ENCODE measurements around the gene FANCC. TPM values are rescaled to one million over a fixed set of nuclear protein-coding genes. Genes with fewer than 3 reads are reported as not detected.
A peak's percentile ranks its signal among the peaks of the same experiment; 100 is the strongest.

FANCC gene
- total RNA-seq, 8 experiments from 2014 or later: 1.2 to 31.3 (median 11.9) TPM

- no peak for ATAC-seq (replicated peaks in 6 of 8)
- Histone ChIP-seq H3K4me3 (no peak overlapping the region), H3K4me1 (replicated peaks in 1 of 2) (peaks cover 0 to 4% of the 10 kb centered on the region in 2 donors), H3K27ac (no peak overlapping the region)
- in situ Hi-C loops (cut with MboI; ENCODE audit: low pct_unique_long_range_greater_than_20kb in 2 of 9, low sequenced_read_pairs in 9 of 9, unreplicated experiment in 9 of 9): loop anchor here in 2 of 9 experiments (25.0 kb wide), 1 partner anchor 322 kb away; no protein-coding TSS in a partner anchor
- WGBS, 10 experiments: 80 to 98% (median 92%) methylated on average over 1 to 8 of the region's 8 CpGs; no CpG with 5 or more reads in 5 of the 10 experiments
These were observed 208.1 kb downstream of the FANCC start for GRCh38 chr9:95109456-95109855.

- 79 to 100% (median 95%) methylated on average over 1 to 4 of the region's 5 CpGs; no CpG with 5 or more reads in 1 of the 10 experiments for WGBS, 10 experiments
- no peak for ATAC-seq (replicated peaks in 6 of 8)
- peaks cover 5 to 7% of the 10 kb centered on the region in 2 donors for H3K4me1 ChIP-seq (replicated peaks in 1 of 2)
- in situ Hi-C loops (cut with MboI; ENCODE audit: low pct_unique_long_range_greater_than_20kb in 2 of 9, low sequenced_read_pairs in 9 of 9, unreplicated experiment in 9 of 9): loop anchor here in 2 of 9 experiments (25.0 kb wide), 1 partner anchor 321 kb away; no protein-coding TSS in a partner anchor
- H3K4me3 ChIP-seq: no peak overlapping the region
- no peak overlapping the region for H3K27ac ChIP-seq
These were observed 208.7 kb downstream of the FANCC start for GRCh38 chr9:95108777-95109176.

- H3K27ac ChIP-seq: no peak overlapping the region
- no peak for ATAC-seq (replicated peaks in 6 of 8)
- H3K4me3 ChIP-seq: no peak overlapping the region
- WGBS, 10 experiments: 83 to 100% (median 90%) methylated on average over 1 to 14 of the region's 14 CpGs; no CpG with 5 or more reads in 2 of the 10 experiments
- in situ Hi-C loops (cut with MboI; ENCODE audit: low pct_unique_long_range_greater_than_20kb in 2 of 9, low sequenced_read_pairs in 9 of 9, unreplicated experiment in 9 of 9): loop anchor here in 2 of 9 experiments (25.0 kb wide), 1 partner anchor 321 kb away; no protein-coding TSS in a partner anchor
- H3K4me1 ChIP-seq (replicated peaks in 1 of 2): peaks cover 6 to 7% of the 10 kb centered on the region in 2 donors
These were observed 209.5 kb downstream of the FANCC start for GRCh38 chr9:95107976-95108375.

- Histone ChIP-seq H3K4me3 (no peak overlapping the region), H3K4me1 (replicated peaks in 1 of 2) (peaks cover 4 to 7% of the 10 kb centered on the region in 2 donors), H3K27ac (no peak overlapping the region)
- in situ Hi-C loops (cut with MboI; ENCODE audit: low pct_unique_long_range_greater_than_20kb in 2 of 9, low sequenced_read_pairs in 9 of 9, unreplicated experiment in 9 of 9): loop anchor here in 2 of 9 experiments (25.0 kb wide), 1 partner anchor 320 kb away; no protein-coding TSS in a partner anchor
- WGBS, 10 experiments: 66 to 90% (median 80%) methylated on average over 1 to 14 of the region's 18 CpGs; no CpG with 5 or more reads in 3 of the 10 experiments
- ATAC-seq (replicated peaks in 6 of 8): peak in 3 of 8 experiments; percentile 24 to 35 (median 31)
These were observed 210.3 kb downstream of the FANCC start for GRCh38 chr9:95107001-95107749.

- in situ Hi-C loops (cut with MboI; ENCODE audit: low pct_unique_long_range_greater_than_20kb in 2 of 9, low sequenced_read_pairs in 9 of 9, unreplicated experiment in 9 of 9): loop anchor here in 2 of 9 experiments (25.0 kb wide), 1 partner anchor 318 kb away; no protein-coding TSS in a partner anchor
These were observed 211.8 kb downstream of the FANCC start for GRCh38 chr9:95105519-95106287.

GRCh38 chr9:95104980-95105379 lies 212.5 kb downstream of the FANCC start:
- peaks cover 4 to 7% of the 10 kb centered on the region in 2 donors for H3K4me1 ChIP-seq (replicated peaks in 1 of 2)
- no peak overlapping the region for H3K27ac ChIP-seq
- 90 to 100% (median 100%) methylated on average over 2 to 6 of the region's 12 CpGs; no CpG with 5 or more reads in 5 of the 10 experiments for WGBS, 10 experiments
- H3K4me3 ChIP-seq: no peak overlapping the region
- no peak for ATAC-seq (replicated peaks in 6 of 8)
- in situ Hi-C loops (cut with MboI; ENCODE audit: low pct_unique_long_range_greater_than_20kb in 2 of 9, low sequenced_read_pairs in 9 of 9, unreplicated experiment in 9 of 9): loop anchor here in 2 of 9 experiments (25.0 kb wide), 1 partner anchor 318 kb away; no protein-coding TSS in a partner anchor

More at GRCh38 chr9:95105519-95106287, 211.8 kb downstream of the FANCC start:
- WGBS, 10 experiments: 51 to 100% (median 89%) methylated on average over 1 to 12 of the region's 13 CpGs; no CpG with 5 or more reads in 3 of the 10 experiments
- Histone ChIP-seq H3K4me1 (replicated peaks in 1 of 2) (peaks cover 4 to 7% of the 10 kb centered on the region in 2 donors), H3K27ac (no peak overlapping the region), H3K4me3 (no peak overlapping the region)
- no peak for ATAC-seq (replicated peaks in 6 of 8)

- in situ Hi-C loops (cut with MboI; ENCODE audit: low pct_unique_long_range_greater_than_20kb in 2 of 9, low sequenced_read_pairs in 9 of 9, unreplicated experiment in 9 of 9): loop anchor here in 2 of 9 experiments (25.0 kb wide), 1 partner anchor 317 kb away; no protein-coding TSS in a partner anchor
These were observed 212.9 kb downstream of the FANCC start for GRCh38 chr9:95104581-95104960.

GRCh38 chr9:95103871-95104580 lies 213.5 kb downstream of the FANCC start:
- in situ Hi-C loops (cut with MboI; ENCODE audit: low pct_unique_long_range_greater_than_20kb in 2 of 9, low sequenced_read_pairs in 9 of 9, unreplicated experiment in 9 of 9): loop anchor here in 2 of 9 experiments (25.0 kb wide), 1 partner anchor 317 kb away; no protein-coding TSS in a partner anchor
- peak overlapping the region in 1 of 2 donors; percentile 34 for H3K27ac ChIP-seq
- no peak overlapping the region for H3K4me3 ChIP-seq
- ATAC-seq (replicated peaks in 6 of 8): peak in 7 of 8 experiments; percentile 12 to 85 (median 69)
- WGBS, 10 experiments: 45 to 100% (median 70%) methylated on average over 1 to 7 of the region's 20 CpGs; no CpG with 5 or more reads in 3 of the 10 experiments
- peaks cover 4 to 7% of the 10 kb centered on the region in 2 donors for H3K4me1 ChIP-seq (replicated peaks in 1 of 2)

More at GRCh38 chr9:95104581-95104960, 212.9 kb downstream of the FANCC start:
- Histone ChIP-seq H3K4me1 (replicated peaks in 1 of 2) (peaks cover 4 to 7% of the 10 kb centered on the region in 2 donors), H3K4me3 (no peak overlapping the region), H3K27ac (no peak overlapping the region)
- ATAC-seq (replicated peaks in 6 of 8): no peak
- WGBS, 10 experiments: 77 to 100% (median 100%) methylated on average over 1 to 3 of the region's 8 CpGs; no CpG with 5 or more reads in 7 of the 10 experiments

- no peak overlapping the region for H3K27ac ChIP-seq
- in situ Hi-C loops (cut with MboI; ENCODE audit: low pct_unique_long_range_greater_than_20kb in 2 of 9, low sequenced_read_pairs in 9 of 9, unreplicated experiment in 9 of 9): loop anchor here in 2 of 9 experiments (25.0 kb wide), 1 partner anchor 316 kb away; no protein-coding TSS in a partner anchor
- WGBS, 10 experiments: 20 to 94% (median 79%) methylated on average over 1 to 6 of the region's 15 CpGs; no CpG with 5 or more reads in 4 of the 10 experiments
- peak in 3 of 8 experiments; percentile 72 to 87 (median 86) for ATAC-seq (replicated peaks in 6 of 8)
- H3K4me1 ChIP-seq (replicated peaks in 1 of 2): peaks cover 4 to 7% of the 10 kb centered on the region in 2 donors
- no peak overlapping the region for H3K4me3 ChIP-seq
These were observed 214.2 kb downstream of the FANCC start for GRCh38 chr9:95103281-95103771.

GRCh38 chr9:95102572-95102971 lies 214.9 kb downstream of the FANCC start:
- in situ Hi-C loops (cut with MboI; ENCODE audit: low pct_unique_long_range_greater_than_20kb in 2 of 9, low sequenced_read_pairs in 9 of 9, unreplicated experiment in 9 of 9): loop anchor here in 2 of 9 experiments (25.0 kb wide), 1 partner anchor 315 kb away; no protein-coding TSS in a partner anchor
- 82 to 100% (median 90%) methylated on average over 3 to 15 of the region's 18 CpGs; no CpG with 5 or more reads in 5 of the 10 experiments for WGBS, 10 experiments
- ATAC-seq (replicated peaks in 6 of 8): no peak
- H3K4me3 ChIP-seq: no peak overlapping the region
- peaks cover 4 to 7% of the 10 kb centered on the region in 2 donors for H3K4me1 ChIP-seq (replicated peaks in 1 of 2)
- H3K27ac ChIP-seq: no peak overlapping the region

- no peak overlapping the region for H3K4me3 ChIP-seq
- ATAC-seq (replicated peaks in 6 of 8): peak in 4 of 8 experiments; percentile 31 to 82 (median 68)
- peaks cover 4 to 7% of the 10 kb centered on the region in 2 donors for H3K4me1 ChIP-seq (replicated peaks in 1 of 2)
- no peak overlapping the region for H3K27ac ChIP-seq
- in situ Hi-C loops (cut with MboI; ENCODE audit: low pct_unique_long_range_greater_than_20kb in 2 of 9, low sequenced_read_pairs in 9 of 9, unreplicated experiment in 9 of 9): loop anchor here in 2 of 9 experiments (25.0 kb wide), 1 partner anchor 315 kb away; no protein-coding TSS in a partner anchor
- WGBS, 10 experiments: 75 to 100% (median 90%) methylated on average over 1 to 7 of the region's 8 CpGs
These were observed 215.5 kb downstream of the FANCC start for GRCh38 chr9:95102001-95102433.
